Keratinocyte (primary cell): ENCODE measurements around the gene ANO2. TPM values are rescaled to one million over a fixed set of nuclear protein-coding genes. Genes with fewer than 3 reads are reported as not detected.

Experiments
- DNase-seq: peaks from one replicate; pipeline ENCODE4 v3.0.0-alpha.2; 2011; ENCODE audit warnings: low read depth, missing footprints, low spot score
- FAIRE-seq: peaks from 2 replicates; lab custom pipeline; 2011; peaks lifted over from hg19 to GRCh38; lab: Jason Lieb, UNC
- H2AFZ ChIP-seq: 2 replicates; pipeline ENCODE4 v1.6.0; 2012; ENCODE audit warnings: low read length, control low read depth, inconsistent platforms; ENCODE audit not compliant: control insufficient read depth
- H3K27ac ChIP-seq: 2 replicates; pipeline ENCODE4 v1.5.1; 2011; ENCODE audit warnings: low read length; ENCODE audit not compliant: control insufficient read depth, insufficient read depth
- H3K27me3 ChIP-seq: 3 replicates; pipeline ENCODE4 v1.6.0; 2011; ENCODE audit warnings: low read length; ENCODE audit not compliant: control insufficient read depth, insufficient read depth; ENCODE audit errors: extremely low read depth
- H3K36me3 ChIP-seq, 2 experiments: 2 replicates in 1 of 2; 3 replicates in 1 of 2; pipeline ENCODE4 v1.5.1; 2011; ENCODE audit warnings: low read length in 2 of 2, mild to moderate bottlenecking in 1 of 2; ENCODE audit not compliant: control insufficient read depth in 2 of 2, insufficient read depth in 2 of 2; ENCODE audit errors: extremely low read depth in 1 of 2
- H3K4me1 ChIP-seq: 3 replicates; pipeline ENCODE4 v1.5.1; 2011; ENCODE audit warnings: low read length; ENCODE audit not compliant: control insufficient read depth, insufficient read depth; ENCODE audit errors: extremely low read depth
- H3K4me2 ChIP-seq: 3 replicates; pipeline ENCODE4 v1.6.0; 2011; ENCODE audit warnings: low read depth, low read length; ENCODE audit not compliant: control insufficient read depth, insufficient read depth; ENCODE audit errors: extremely low read depth
- H3K4me3 ChIP-seq, 3 experiments: fragments of 200-600 bp in 1 of 3; sonication (generic) in 1 of 3; 2 replicates in 2 of 3; 3 replicates in 1 of 3; pipeline ENCODE4 v1.5.1; 2011 to 2016; ENCODE audit warnings: low read length in 3 of 3, mild to moderate bottlenecking in 3 of 3, control low read depth in 2 of 3, inconsistent platforms in 1 of 3, low read depth in 1 of 3, mixed read lengths in 1 of 3, mixed run types in 1 of 3, moderate library complexity in 1 of 3; ENCODE audit not compliant: control insufficient read depth in 2 of 3, insufficient read depth in 2 of 3; ENCODE audit errors: extremely low read depth in 1 of 3
- H3K79me2 ChIP-seq: 2 replicates; pipeline ENCODE4 v1.6.0; 2012; ENCODE audit warnings: low read length; ENCODE audit not compliant: control insufficient read depth, insufficient read depth
- H3K9ac ChIP-seq: 3 replicates; pipeline ENCODE4 v1.6.0; 2011; ENCODE audit warnings: low read length; ENCODE audit not compliant: control insufficient read depth, insufficient read depth; ENCODE audit errors: extremely low read depth
- H3K9me1 ChIP-seq: 3 replicates; pipeline ENCODE4 v1.6.0; 2011; ENCODE audit warnings: low read length; ENCODE audit not compliant: control insufficient read depth, insufficient read depth; ENCODE audit errors: extremely low read depth
- H3K9me3 ChIP-seq: 2 replicates; pipeline ENCODE4 v1.5.1; 2012; ENCODE audit warnings: low read depth, low read length; ENCODE audit not compliant: control insufficient read depth
- H4K20me1 ChIP-seq: 3 replicates; pipeline ENCODE4 v1.6.0; 2011; ENCODE audit warnings: low read length; ENCODE audit not compliant: control insufficient read depth, insufficient read depth; ENCODE audit errors: extremely low read depth
- CTCF ChIP-seq, 3 experiments: IDR thresholded peaks in 1 of 3; conservative IDR thresholded peaks in 1 of 3; optimal IDR thresholded peaks in 1 of 3; 2 replicates in 2 of 3; 3 replicates in 1 of 3; pipeline versions ENCODE3 to v1.5.1; 2011; ENCODE audit warnings: low read length in 3 of 3, mild to moderate bottlenecking in 3 of 3, moderate library complexity in 2 of 3, control low read depth in 1 of 3, inconsistent platforms in 1 of 3; ENCODE audit not compliant: insufficient read depth in 2 of 3; ENCODE audit errors: extremely low read depth in 1 of 3
- EZH2 ChIP-seq: IDR thresholded peaks from one replicate; pipeline ENCODE4 v1.6.1; 2012; ENCODE audit warnings: inconsistent platforms, mild to moderate bottlenecking, low read length, moderate library complexity
- dilution Hi-C: fragments of 300-500 bp; cut with MboI; formaldehyde crosslinking; loops from one replicate; pipeline ENCODE4 v1.7.0; 2020; ENCODE audit warnings: low sequenced_read_pairs; ENCODE audit not compliant: extremely low pct_ligation_motif_present
- polyA plus RNA-seq, 5 experiments: library from polyadenylated mRNA; depleted of rRNA in 3 of 5; stranded (reverse) in 3 of 5; stranded (forward) in 1 of 5; unstranded in 1 of 5; fragments of >200 nt; gene quantifications; 1 replicate in 1 of 5; 2 replicates in 3 of 5; 3 replicates in 1 of 5; pipeline versions ENCODE4 v1.2.1 to v1.2.3, GENCODE V29; 2011 to 2012; ENCODE audit warnings: missing spikeins in 2 of 5, low read depth in 1 of 5, low replicate concordance in 1 of 5

ANO2 gene
- polyA plus RNA-seq, 1 donor (not counting 4 experiments of a cell fraction or from before 2014, with no cell fraction given), result 0.14 TPM

DNA sequence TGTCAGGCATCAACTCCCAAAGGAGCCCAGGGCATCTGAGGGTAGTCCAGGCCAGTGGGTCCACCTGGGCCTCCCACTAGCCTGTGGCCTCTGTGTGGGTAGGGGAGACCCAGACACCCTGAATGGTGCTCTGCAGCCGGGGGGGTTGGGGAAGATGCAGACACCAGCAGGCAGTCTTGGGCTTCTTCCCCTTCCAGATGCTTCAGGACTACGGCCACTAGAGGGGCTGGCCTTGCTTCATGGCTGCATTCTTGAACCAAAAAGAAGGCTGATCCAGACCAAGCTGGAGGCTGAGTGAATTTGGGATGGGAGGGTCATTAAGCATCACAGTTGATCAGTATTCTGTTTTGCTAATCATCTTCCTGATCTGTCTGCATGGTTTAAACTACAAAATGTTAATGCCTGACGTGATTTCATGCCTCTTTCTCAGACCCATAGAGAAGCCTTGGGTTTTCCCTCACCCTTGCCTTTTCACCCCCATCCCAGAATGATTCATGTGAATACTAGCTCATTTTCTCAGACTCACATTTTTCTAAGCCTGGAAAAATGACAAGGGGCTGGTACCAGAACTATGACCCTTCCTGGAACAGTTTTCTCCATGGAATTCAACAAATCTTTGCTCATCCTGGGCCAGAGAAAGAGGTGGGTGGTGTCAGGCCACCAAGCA is 379.0 kb downstream of the ANO2 start:
- no peak for TF ChIP-seq EZH2
- TF ChIP-seq CTCF (optimal IDR thresholded peaks at IDR 0.05 in 1 of 3, IDR thresholded peaks at IDR 0.05 in 1 of 3, conservative IDR thresholded peaks at IDR 0.05 in 1 of 3; ENCODE audit: extremely low read depth in 1 of 3, insufficient read depth in 2 of 3, low read length in 3 of 3), result no peak
- peaks cover 2% of the 10 kb centered on the region for H3K9me1 ChIP-seq
- H3K4me1 ChIP-seq, result no peaks in the 10 kb centered on the region
- no peaks in the 10 kb centered on the region for H3K36me3 ChIP-seq
- peaks cover 5% of the 10 kb centered on the region for H3K27me3 ChIP-seq
- no peak overlapping the region for H2AFZ ChIP-seq
- H3K4me3 ChIP-seq, result no peak overlapping the region
- H3K79me2 ChIP-seq, result no peaks in the 10 kb centered on the region
- H3K4me2 ChIP-seq, result no peak overlapping the region
- H3K9me3 ChIP-seq, result no peaks in the 10 kb centered on the region
- H3K27ac ChIP-seq, result no peak overlapping the region
- dilution Hi-C loops, result no loop called here
- H3K9ac ChIP-seq, result no peak overlapping the region
- no peaks in the 10 kb centered on the region for H4K20me1 ChIP-seq
- no peak for FAIRE-seq
- no peak for DNase-seq

GRCh38 chr12:5562581-5562980 is 382.5 kb downstream of the ANO2 start:
- Histone ChIP-seq H3K4me2 (no peak overlapping the region), H3K27me3 (no peaks in the 10 kb centered on the region), H3K9me3 (no peaks in the 10 kb centered on the region), H2AFZ (no peak overlapping the region), H3K9ac (no peak overlapping the region), H3K27ac (no peak overlapping the region), H3K79me2 (no peaks in the 10 kb centered on the region), H3K9me1 (no peaks in the 10 kb centered on the region), H3K4me1 (no peaks in the 10 kb centered on the region), H3K4me3 (no peak overlapping the region), H3K36me3 (no peaks in the 10 kb centered on the region), H4K20me1 (no peaks in the 10 kb centered on the region)
- DNase-seq, result no peak
- dilution Hi-C loops, result no loop called here
- TF ChIP-seq EZH2 (no peak), CTCF (optimal IDR thresholded peaks at IDR 0.05 in 1 of 3, IDR thresholded peaks at IDR 0.05 in 1 of 3, conservative IDR thresholded peaks at IDR 0.05 in 1 of 3; ENCODE audit: extremely low read depth in 1 of 3, insufficient read depth in 2 of 3, low read length in 3 of 3) (no peak)
- FAIRE-seq, result no peak
